ENCODE data around the gene PHOX2A. TPM values are rescaled to one million over a fixed set of nuclear protein-coding genes. Genes with fewer than 3 reads are reported as not detected.
A peak's percentile ranks its signal among the peaks of the same experiment; 100 is the strongest.

PHOX2A gene
- total RNA-seq, 1 donor from 2014 or later = not detected

GRCh38 chr11:72227316-72228228 lies 16.4 kb downstream of the PHOX2A start:
- DNase-seq (ENCODE audit: low read depth) (peak; percentile 59), FAIRE-seq (no peak)
- TF ChIP-seq CTCF (IDR thresholded peaks at IDR 0.05; ENCODE audit: insufficient read depth, low read depth, low read length) (no peak), EZH2 (IDR thresholded peaks at IDR 0.05; ENCODE audit: insufficient read depth, low read length) (no peak)
- Mint-ChIP-seq H3K4me1 (ENCODE audit: low read depth, unreplicated experiment) (peaks cover 14% of the 10 kb centered on the region), H3K9me3 (ENCODE audit: unreplicated experiment) (no peaks in the 10 kb centered on the region), H3K36me3 (ENCODE audit: low read depth, unreplicated experiment) (peaks cover 17% of the 10 kb centered on the region), H3K27me3 (ENCODE audit: low read depth, unreplicated experiment) (no peaks in the 10 kb centered on the region), H3K27ac (ENCODE audit: unreplicated experiment) (no peak overlapping the region), H3K4me3 (ENCODE audit: unreplicated experiment) (peak overlapping the region; percentile 98)
- H3K9me3 ChIP-seq (ENCODE audit: insufficient read depth, low read depth, low read length) = no peaks in the 10 kb centered on the region
- peaks cover 75% of the 10 kb centered on the region for H4K20me1 ChIP-seq (ENCODE audit: insufficient read depth, low read length)
- H3K9ac ChIP-seq (ENCODE audit: low read length) = no peak overlapping the region
- H3K79me2 ChIP-seq (ENCODE audit: insufficient read depth, low read length) = peaks cover 67% of the 10 kb centered on the region
- H3K27me3 ChIP-seq (ENCODE audit: insufficient read depth, low read length) = no peaks in the 10 kb centered on the region
- H3K36me3 ChIP-seq (ENCODE audit: insufficient read depth, low read length) = peaks cover 24% of the 10 kb centered on the region
- peak overlapping the region; percentile 98 for H3K4me2 ChIP-seq (ENCODE audit: low read length)
- H3K27ac ChIP-seq (ENCODE audit: low read depth, low read length) = peak overlapping the region; percentile 7
- no peak overlapping the region for H2AFZ ChIP-seq (ENCODE audit: low read depth, low read length)
- no peak overlapping the region for H3K4me3 ChIP-seq (ENCODE audit: insufficient read depth, low read depth, low read length)
- H3K4me1 ChIP-seq (ENCODE audit: insufficient read depth, low read length) = peaks cover 26% of the 10 kb centered on the region

- Histone ChIP-seq H3K27ac (ENCODE audit: low read depth, low read length) (no peak overlapping the region), H3K4me1 (ENCODE audit: insufficient read depth, low read length) (peaks cover 28% of the 10 kb centered on the region), H3K36me3 (ENCODE audit: insufficient read depth, low read length) (peaks cover 20% of the 10 kb centered on the region), H2AFZ (ENCODE audit: low read depth, low read length) (no peak overlapping the region), H3K4me2 (ENCODE audit: low read length) (peak overlapping the region; percentile 98), H3K4me3 (ENCODE audit: insufficient read depth, low read depth, low read length) (no peak overlapping the region), H3K9me3 (ENCODE audit: insufficient read depth, low read depth, low read length) (no peaks in the 10 kb centered on the region), H3K79me2 (ENCODE audit: insufficient read depth, low read length) (peaks cover 65% of the 10 kb centered on the region), H3K27me3 (ENCODE audit: insufficient read depth, low read length) (no peaks in the 10 kb centered on the region), H3K9ac (ENCODE audit: low read length) (peak overlapping the region; percentile 31), H4K20me1 (ENCODE audit: insufficient read depth, low read length) (peaks cover 67% of the 10 kb centered on the region)
- no peak for FAIRE-seq
- no peak for DNase-seq (ENCODE audit: low read depth)
- peak overlapping the region; percentile 98 for H3K4me3 Mint-ChIP-seq (ENCODE audit: unreplicated experiment)
- TF ChIP-seq CTCF (IDR thresholded peaks at IDR 0.05; ENCODE audit: insufficient read depth, low read depth, low read length) (no peak), EZH2 (IDR thresholded peaks at IDR 0.05; ENCODE audit: insufficient read depth, low read length) (no peak)
- no peaks in the 10 kb centered on the region for H3K9me3 Mint-ChIP-seq (ENCODE audit: unreplicated experiment)
- no peaks in the 10 kb centered on the region for H3K27me3 Mint-ChIP-seq (ENCODE audit: low read depth, unreplicated experiment)
- H3K36me3 Mint-ChIP-seq (ENCODE audit: low read depth, unreplicated experiment) = peaks cover 12% of the 10 kb centered on the region
- peak overlapping the region; percentile 31 for H3K27ac Mint-ChIP-seq (ENCODE audit: unreplicated experiment)
- peaks cover 16% of the 10 kb centered on the region for H3K4me1 Mint-ChIP-seq (ENCODE audit: low read depth, unreplicated experiment)
Measured at GRCh38 chr11:72226701-72227100, 17.3 kb downstream of the PHOX2A start.
